ENCODE results near the gene TTN. TPM values are rescaled to one million over a fixed set of nuclear protein-coding genes. Genes with fewer than 3 reads are reported as not detected.
A peak's percentile ranks its signal among the peaks of the same experiment; 100 is the strongest.

Gene TTN
- total RNA-seq, 1 experiment from 2014 or later, result 0.05 TPM

- TF ChIP-seq EZH2 (IDR thresholded peaks at IDR 0.05) (no peak), FOSL1 (IDR thresholded peaks at IDR 0.05; ENCODE audit: low read depth) (no peak), JUND (IDR thresholded peaks at IDR 0.05) (no peak), CBX3 (IDR thresholded peaks at IDR 0.05; ENCODE audit: low read depth) (0 out of 2 replicates have a peak, but pooled peaks have one; percentile 8), SIN3A (IDR thresholded peaks at IDR 0.05; ENCODE audit: low read depth) (no peak; the same call in 1 of the 2 replicates)
Observed at GRCh38 chr2:178478439-178479274, 328.6 kb downstream of the TTN start, which contains the start of gene FKBP7 (continued).

DNA sequence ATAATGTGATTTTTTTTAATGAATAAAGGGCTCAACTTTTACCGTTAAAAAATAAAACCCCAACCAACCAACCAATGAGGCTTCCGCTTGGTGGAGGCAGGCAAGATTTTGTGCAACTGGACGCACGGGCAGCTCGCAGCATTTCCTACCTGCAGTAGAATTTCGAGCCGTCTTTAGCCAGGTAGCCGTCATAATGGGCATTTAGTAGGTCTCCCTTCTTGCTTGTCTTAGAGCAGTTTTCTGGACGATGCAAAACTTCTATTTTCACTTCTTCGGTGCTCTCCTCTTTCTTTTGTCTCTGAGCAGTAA, 329.1 kb downstream of the TTN start:
- ChIA-PET CTCF (no interaction called here), POLR2A (no interaction called here), RAD21 (ENCODE audit: low non-redundant PET in 1 of 2, low total read pairs in 2 of 2, uncharacterized antibody in 2 of 2, unreplicated experiment in 2 of 2) (no interaction called here)
- Histone ChIP-seq H3K9ac (ENCODE audit: low read length) (peak overlapping the region; percentile 77), H3K36me3 (ENCODE audit: control insufficient read depth in 1 of 2, insufficient read depth in 2 of 2, low read length in 2 of 2) (no peaks in the 10 kb centered on the region), H4K20me1 (ENCODE audit: insufficient read depth) (no peaks in the 10 kb centered on the region), H3K4me2 (ENCODE audit: low read length) (peak overlapping the region; percentile 100), H3K9me2 (ENCODE audit: insufficient read depth) (no peaks in the 10 kb centered on the region), H3K9me3 (ENCODE audit: control insufficient read depth in 1 of 2, insufficient read depth in 1 of 2, low read depth in 1 of 2, low read length in 2 of 2) (no peaks in the 10 kb centered on the region), H3K79me2 (ENCODE audit: insufficient read depth, low read length) (peaks cover 23% of the 10 kb centered on the region), H3K4me1 (ENCODE audit: control insufficient read depth in 1 of 2, insufficient read depth in 2 of 2, low read length in 2 of 2) (peaks cover 10 to 30% of the 10 kb centered on the region in 2 experiments; a peak in 3 of 4 replicates), H2AFZ (ENCODE audit: low read depth, low read length, poor library complexity, severe bottlenecking) (peak overlapping the region; percentile 100), H3K27me3 (ENCODE audit: insufficient read depth, low read length) (no peaks in the 10 kb centered on the region), H3K4me3 (replicated peaks in 1 of 2; ENCODE audit: low read depth in 1 of 2, low read length in 2 of 2) (peak overlapping the region; percentile 75 to 92), H3K27ac (ENCODE audit: low read depth, low read length) (no peak overlapping the region)
- intact Hi-C loops (cut with micrococcal nuclease), result loop anchor here (1.0 kb wide), 1 partner anchor 27 kb away; the partner anchor contains the start of genes PJVK and PRKRA
- BruUV-seq (replicated peaks), result TSS peak; percentile 84
- DNase-seq (ENCODE audit: low read depth, low spot score), result no peak
- no peak for ATAC-seq
- TF ChIP-seq YY1 (IDR thresholded peaks at IDR 0.05; ENCODE audit: extremely low read depth, insufficient replicate concordance, low read depth, low read length), result no peak
- TF ChIP-seq ZNF274 (IDR thresholded peaks at IDR 0.05; ENCODE audit: low read depth, low read length), result no peak
- no peak for TF ChIP-seq ELF1 (IDR thresholded peaks at IDR 0.05; ENCODE audit: borderline replicate concordance, low read depth)
- TF ChIP-seq REST (IDR thresholded peaks at IDR 0.05; ENCODE audit: low read depth), result no peak
- no peak for TF ChIP-seq CBX3 (IDR thresholded peaks at IDR 0.05; ENCODE audit: low read depth)
- TF ChIP-seq FOSL1 (IDR thresholded peaks at IDR 0.05; ENCODE audit: low read depth), result no peak
- TF ChIP-seq POLR2A (IDR thresholded peaks at IDR 0.05; ENCODE audit: borderline replicate concordance, extremely low read depth, insufficient read depth, insufficient read length), result no peak
- TF ChIP-seq SIN3A (IDR thresholded peaks at IDR 0.05; ENCODE audit: low read depth), result no peak
- TF ChIP-seq, protein P1, sequence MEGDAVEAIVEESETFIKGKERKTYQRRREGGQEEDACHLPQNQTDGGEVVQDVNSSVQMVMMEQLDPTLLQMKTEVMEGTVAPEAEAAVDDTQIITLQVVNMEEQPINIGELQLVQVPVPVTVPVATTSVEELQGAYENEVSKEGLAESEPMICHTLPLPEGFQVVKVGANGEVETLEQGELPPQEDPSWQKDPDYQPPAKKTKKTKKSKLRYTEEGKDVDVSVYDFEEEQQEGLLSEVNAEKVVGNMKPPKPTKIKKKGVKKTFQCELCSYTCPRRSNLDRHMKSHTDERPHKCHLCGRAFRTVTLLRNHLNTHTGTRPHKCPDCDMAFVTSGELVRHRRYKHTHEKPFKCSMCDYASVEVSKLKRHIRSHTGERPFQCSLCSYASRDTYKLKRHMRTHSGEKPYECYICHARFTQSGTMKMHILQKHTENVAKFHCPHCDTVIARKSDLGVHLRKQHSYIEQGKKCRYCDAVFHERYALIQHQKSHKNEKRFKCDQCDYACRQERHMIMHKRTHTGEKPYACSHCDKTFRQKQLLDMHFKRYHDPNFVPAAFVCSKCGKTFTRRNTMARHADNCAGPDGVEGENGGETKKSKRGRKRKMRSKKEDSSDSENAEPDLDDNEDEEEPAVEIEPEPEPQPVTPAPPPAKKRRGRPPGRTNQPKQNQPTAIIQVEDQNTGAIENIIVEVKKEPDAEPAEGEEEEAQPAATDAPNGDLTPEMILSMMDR (IDR thresholded peaks at IDR 0.05 in 2 of 3, conservative IDR thresholded peaks at IDR 0.05 in 1 of 3; ENCODE audit: borderline replicate concordance in 1 of 3, insufficient read depth in 1 of 3, low read depth in 2 of 3, low read length in 2 of 3), result no peak
- TF ChIP-seq TCF7L2 (IDR thresholded peaks at IDR 0.05; ENCODE audit: borderline replicate concordance, extremely low read depth, insufficient read depth, insufficient read length), result no peak
- TF ChIP-seq, protein P2, sequence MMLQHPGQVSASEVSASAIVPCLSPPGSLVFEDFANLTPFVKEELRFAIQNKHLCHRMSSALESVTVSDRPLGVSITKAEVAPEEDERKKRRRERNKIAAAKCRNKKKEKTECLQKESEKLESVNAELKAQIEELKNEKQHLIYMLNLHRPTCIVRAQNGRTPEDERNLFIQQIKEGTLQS (IDR thresholded peaks at IDR 0.05), result no peak
- no peak for TF ChIP-seq POLR2AphosphoS5 (IDR thresholded peaks at IDR 0.05; ENCODE audit: low read depth, low read length)
- TF ChIP-seq, protein P3, sequence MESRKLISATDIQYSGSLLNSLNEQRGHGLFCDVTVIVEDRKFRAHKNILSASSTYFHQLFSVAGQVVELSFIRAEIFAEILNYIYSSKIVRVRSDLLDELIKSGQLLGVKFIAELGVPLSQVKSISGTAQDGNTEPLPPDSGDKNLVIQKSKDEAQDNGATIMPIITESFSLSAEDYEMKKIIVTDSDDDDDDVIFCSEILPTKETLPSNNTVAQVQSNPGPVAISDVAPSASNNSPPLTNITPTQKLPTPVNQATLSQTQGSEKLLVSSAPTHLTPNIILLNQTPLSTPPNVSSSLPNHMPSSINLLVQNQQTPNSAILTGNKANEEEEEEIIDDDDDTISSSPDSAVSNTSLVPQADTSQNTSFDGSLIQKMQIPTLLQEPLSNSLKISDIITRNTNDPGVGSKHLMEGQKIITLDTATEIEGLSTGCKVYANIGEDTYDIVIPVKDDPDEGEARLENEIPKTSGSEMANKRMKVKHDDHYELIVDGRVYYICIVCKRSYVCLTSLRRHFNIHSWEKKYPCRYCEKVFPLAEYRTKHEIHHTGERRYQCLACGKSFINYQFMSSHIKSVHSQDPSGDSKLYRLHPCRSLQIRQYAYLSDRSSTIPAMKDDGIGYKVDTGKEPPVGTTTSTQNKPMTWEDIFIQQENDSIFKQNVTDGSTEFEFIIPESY (IDR thresholded peaks at IDR 0.05; ENCODE audit: extremely low read depth, insufficient replicate concordance, low read length), result no peak
- TF ChIP-seq JUND (IDR thresholded peaks at IDR 0.05), result no peak
- TF ChIP-seq ZFX (IDR thresholded peaks at IDR 0.05), result no peak

All from HCT116 (cell line).